ENCODE results near the gene DOCK2. TPM values are rescaled to one million over a fixed set of nuclear protein-coding genes. Genes with fewer than 3 reads are reported as not detected.

The DOCK2 gene
- total and polyA plus RNA-seq, 8 donors, result 0.73 to 15.6 (median 1.7) TPM

DNA sequence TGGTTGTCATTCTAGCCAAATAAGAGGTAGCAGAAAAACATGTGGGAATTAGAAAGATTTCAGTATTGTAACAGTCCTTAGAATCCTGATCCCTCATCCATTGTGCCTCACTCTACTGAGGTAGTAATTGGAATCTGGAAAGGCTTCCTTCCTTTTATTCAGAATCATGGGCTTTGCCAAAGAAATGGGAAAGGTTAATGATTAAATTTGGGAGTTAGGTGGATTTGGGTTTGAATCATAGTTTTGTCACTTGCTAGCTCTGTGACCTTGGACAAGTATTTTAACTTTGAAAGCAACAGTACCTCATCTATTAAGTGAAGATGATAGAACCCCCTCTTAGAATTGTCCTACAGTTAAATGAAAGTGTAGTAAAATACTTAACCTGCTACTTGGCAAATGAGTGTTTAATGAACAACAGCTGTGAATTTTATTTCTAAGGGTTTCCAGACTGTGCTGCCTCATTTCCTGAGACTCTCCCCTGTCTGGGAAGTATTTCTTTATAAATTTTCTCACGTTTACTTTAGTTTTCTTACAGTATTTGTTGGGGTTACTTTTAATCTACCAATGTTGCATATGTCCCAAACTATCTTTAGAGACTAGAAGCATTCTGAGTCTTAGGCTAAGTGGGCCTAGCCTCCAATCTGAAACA lies 41.8 kb upstream of the DOCK2 start:
- Histone ChIP-seq H3K27ac (no peak overlapping the region), H3K9me3 (no peaks in the 10 kb centered on the region), H3K4me3 (no peak overlapping the region), H3K4me1 (no peaks in the 10 kb centered on the region), H3K27me3 (no peaks in the 10 kb centered on the region), H3K36me3 (peaks cover 0 to 7% (median 0%) of the 10 kb centered on the region in 3 donors)
- DNase-seq (no peak), ATAC-seq (no peak), FAIRE-seq (no peak)
- intact Hi-C loops (cut with DNase I), result no loop called here
- TF ChIP-seq, protein P1, sequence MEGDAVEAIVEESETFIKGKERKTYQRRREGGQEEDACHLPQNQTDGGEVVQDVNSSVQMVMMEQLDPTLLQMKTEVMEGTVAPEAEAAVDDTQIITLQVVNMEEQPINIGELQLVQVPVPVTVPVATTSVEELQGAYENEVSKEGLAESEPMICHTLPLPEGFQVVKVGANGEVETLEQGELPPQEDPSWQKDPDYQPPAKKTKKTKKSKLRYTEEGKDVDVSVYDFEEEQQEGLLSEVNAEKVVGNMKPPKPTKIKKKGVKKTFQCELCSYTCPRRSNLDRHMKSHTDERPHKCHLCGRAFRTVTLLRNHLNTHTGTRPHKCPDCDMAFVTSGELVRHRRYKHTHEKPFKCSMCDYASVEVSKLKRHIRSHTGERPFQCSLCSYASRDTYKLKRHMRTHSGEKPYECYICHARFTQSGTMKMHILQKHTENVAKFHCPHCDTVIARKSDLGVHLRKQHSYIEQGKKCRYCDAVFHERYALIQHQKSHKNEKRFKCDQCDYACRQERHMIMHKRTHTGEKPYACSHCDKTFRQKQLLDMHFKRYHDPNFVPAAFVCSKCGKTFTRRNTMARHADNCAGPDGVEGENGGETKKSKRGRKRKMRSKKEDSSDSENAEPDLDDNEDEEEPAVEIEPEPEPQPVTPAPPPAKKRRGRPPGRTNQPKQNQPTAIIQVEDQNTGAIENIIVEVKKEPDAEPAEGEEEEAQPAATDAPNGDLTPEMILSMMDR (IDR thresholded peaks at IDR 0.05), result no peak
- WGBS, 2 donors, result 81 to 90% methylated on average over 1 of the region's 1 CpG

- TF ChIP-seq, protein P1 (IDR thresholded peaks at IDR 0.05), result no peak
- Histone ChIP-seq H3K36me3 (peaks cover 0 to 8% (median 6%) of the 10 kb centered on the region in 3 donors), H3K27me3 (no peaks in the 10 kb centered on the region), H3K4me1 (no peaks in the 10 kb centered on the region), H3K4me3 (no peak overlapping the region), H3K9me3 (no peaks in the 10 kb centered on the region), H3K27ac (no peak overlapping the region)
- no peak for ATAC-seq
- intact Hi-C loops (cut with DNase I), result no loop called here
- no peak for FAIRE-seq
- 83% methylated on average over 4 of the region's 4 CpGs for WGBS, 2 donors
- no peak for DNase-seq
Observed at GRCh38 chr5:169599451-169599850, 37.6 kb upstream of the DOCK2 start.

DNA sequence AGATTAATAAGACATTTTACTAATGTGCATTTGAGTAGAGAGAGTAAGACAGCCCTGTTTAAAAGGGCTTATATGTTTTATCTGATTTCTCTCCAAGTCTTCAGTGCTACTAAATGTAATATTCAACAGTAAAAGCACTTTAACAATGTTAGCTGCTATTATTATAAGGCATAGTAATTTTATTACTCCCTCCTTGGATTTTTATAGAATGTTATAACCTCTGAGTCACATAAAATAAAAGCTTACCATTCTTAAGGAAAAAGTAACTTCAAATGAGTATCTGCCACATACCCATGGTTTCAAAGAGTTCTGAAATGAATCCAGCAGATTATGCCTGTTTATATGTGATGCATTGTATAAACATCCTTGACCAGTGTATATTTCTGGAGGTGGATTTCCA lies 34.5 kb upstream of the DOCK2 start:
- H3K27me3 ChIP-seq, result no peaks in the 10 kb centered on the region
- peaks cover 0 to 6% (median 4%) of the 10 kb centered on the region in 3 donors for H3K36me3 ChIP-seq
- H3K4me3 ChIP-seq, result no peak overlapping the region
- no peaks in the 10 kb centered on the region for H3K4me1 ChIP-seq
- ATAC-seq (no peak), DNase-seq (no peak), FAIRE-seq (no peak)
- no peaks in the 10 kb centered on the region for H3K9me3 ChIP-seq
- no peak overlapping the region for H3K27ac ChIP-seq
- intact Hi-C loops (cut with DNase I), result no loop called here
- TF ChIP-seq, protein P1 (IDR thresholded peaks at IDR 0.05), result no peak

- Histone ChIP-seq H3K9me3 (no peaks in the 10 kb centered on the region), H3K36me3 (peaks cover 0 to 6% (median 4%) of the 10 kb centered on the region in 3 donors), H3K4me3 (no peak overlapping the region), H3K4me1 (no peaks in the 10 kb centered on the region), H3K27ac (no peak overlapping the region), H3K27me3 (no peaks in the 10 kb centered on the region)
- WGBS, 2 donors, result 91 to 97% methylated on average over 3 of the region's 3 CpGs
- FAIRE-seq (no peak), ATAC-seq (no peak), DNase-seq (no peak)
- intact Hi-C loops (cut with DNase I), result no loop called here
- TF ChIP-seq, protein P1 (IDR thresholded peaks at IDR 0.05), result no peak
Observed at GRCh38 chr5:169606279-169606678, 30.8 kb upstream of the DOCK2 start.

GRCh38 chr5:169607882-169608281 lies 29.2 kb upstream of the DOCK2 start:
- WGBS, 2 donors, result 67 to 72% methylated on average over 2 of the region's 2 CpGs
- DNase-seq (no peak), ATAC-seq (no peak), FAIRE-seq (no peak)
- H3K4me3 ChIP-seq, result no peak overlapping the region
- intact Hi-C loops (cut with DNase I), result no loop called here
- peaks cover 0 to under 1% (median 0%) of the 10 kb centered on the region in 3 donors for H3K36me3 ChIP-seq
- H3K4me1 ChIP-seq, result no peaks in the 10 kb centered on the region
- H3K27me3 ChIP-seq, result no peaks in the 10 kb centered on the region
- no peak overlapping the region for H3K27ac ChIP-seq
- TF ChIP-seq, protein P1 (IDR thresholded peaks at IDR 0.05), result no peak
- no peaks in the 10 kb centered on the region for H3K9me3 ChIP-seq
